Keratinocyte (primary cell): ENCODE measurements around the gene CFAP58. TPM values are rescaled to one million over a fixed set of nuclear protein-coding genes. Genes with fewer than 3 reads are reported as not detected.

Experiments used
- DNase-seq: peaks from one replicate; pipeline ENCODE4 v3.0.0-alpha.2; 2011; ENCODE audit warnings: low read depth, missing footprints, low spot score
- FAIRE-seq: peaks from 2 replicates; lab custom pipeline; 2011; peaks lifted over from hg19 to GRCh38; lab: Jason Lieb, UNC
- H2AFZ ChIP-seq: 2 replicates; pipeline ENCODE4 v1.6.0; 2012; ENCODE audit warnings: low read length, control low read depth, inconsistent platforms; ENCODE audit not compliant: control insufficient read depth
- H3K27ac ChIP-seq: 2 replicates; pipeline ENCODE4 v1.5.1; 2011; ENCODE audit warnings: low read length; ENCODE audit not compliant: control insufficient read depth, insufficient read depth
- H3K27me3 ChIP-seq: 3 replicates; pipeline ENCODE4 v1.6.0; 2011; ENCODE audit warnings: low read length; ENCODE audit not compliant: control insufficient read depth, insufficient read depth; ENCODE audit errors: extremely low read depth
- H3K36me3 ChIP-seq, 2 experiments: 2 replicates in 1 of 2; 3 replicates in 1 of 2; pipeline ENCODE4 v1.5.1; 2011; ENCODE audit warnings: low read length in 2 of 2, mild to moderate bottlenecking in 1 of 2; ENCODE audit not compliant: control insufficient read depth in 2 of 2, insufficient read depth in 2 of 2; ENCODE audit errors: extremely low read depth in 1 of 2
- H3K4me1 ChIP-seq: 3 replicates; pipeline ENCODE4 v1.5.1; 2011; ENCODE audit warnings: low read length; ENCODE audit not compliant: control insufficient read depth, insufficient read depth; ENCODE audit errors: extremely low read depth
- H3K4me2 ChIP-seq: 3 replicates; pipeline ENCODE4 v1.6.0; 2011; ENCODE audit warnings: low read depth, low read length; ENCODE audit not compliant: control insufficient read depth, insufficient read depth; ENCODE audit errors: extremely low read depth
- H3K4me3 ChIP-seq, 3 experiments: fragments of 200-600 bp in 1 of 3; sonication (generic) in 1 of 3; 2 replicates in 2 of 3; 3 replicates in 1 of 3; pipeline ENCODE4 v1.5.1; 2011 to 2016; ENCODE audit warnings: low read length in 3 of 3, mild to moderate bottlenecking in 3 of 3, control low read depth in 2 of 3, inconsistent platforms in 1 of 3, low read depth in 1 of 3, mixed read lengths in 1 of 3, mixed run types in 1 of 3, moderate library complexity in 1 of 3; ENCODE audit not compliant: control insufficient read depth in 2 of 3, insufficient read depth in 2 of 3; ENCODE audit errors: extremely low read depth in 1 of 3
- H3K79me2 ChIP-seq: 2 replicates; pipeline ENCODE4 v1.6.0; 2012; ENCODE audit warnings: low read length; ENCODE audit not compliant: control insufficient read depth, insufficient read depth
- H3K9ac ChIP-seq: 3 replicates; pipeline ENCODE4 v1.6.0; 2011; ENCODE audit warnings: low read length; ENCODE audit not compliant: control insufficient read depth, insufficient read depth; ENCODE audit errors: extremely low read depth
- H3K9me1 ChIP-seq: 3 replicates; pipeline ENCODE4 v1.6.0; 2011; ENCODE audit warnings: low read length; ENCODE audit not compliant: control insufficient read depth, insufficient read depth; ENCODE audit errors: extremely low read depth
- H3K9me3 ChIP-seq: 2 replicates; pipeline ENCODE4 v1.5.1; 2012; ENCODE audit warnings: low read depth, low read length; ENCODE audit not compliant: control insufficient read depth
- H4K20me1 ChIP-seq: 3 replicates; pipeline ENCODE4 v1.6.0; 2011; ENCODE audit warnings: low read length; ENCODE audit not compliant: control insufficient read depth, insufficient read depth; ENCODE audit errors: extremely low read depth
- EZH2 ChIP-seq: IDR thresholded peaks from one replicate; pipeline ENCODE4 v1.6.1; 2012; ENCODE audit warnings: inconsistent platforms, mild to moderate bottlenecking, low read length, moderate library complexity
- dilution Hi-C: fragments of 300-500 bp; cut with MboI; formaldehyde crosslinking; loops from one replicate; pipeline ENCODE4 v1.7.0; 2020; ENCODE audit warnings: low sequenced_read_pairs; ENCODE audit not compliant: extremely low pct_ligation_motif_present
- polyA plus RNA-seq, 5 experiments: library from polyadenylated mRNA; depleted of rRNA in 3 of 5; stranded (reverse) in 3 of 5; stranded (forward) in 1 of 5; unstranded in 1 of 5; fragments of >200 nt; gene quantifications; 1 replicate in 1 of 5; 2 replicates in 3 of 5; 3 replicates in 1 of 5; pipeline versions ENCODE4 v1.2.1 to v1.2.3, GENCODE V29; 2011 to 2012; ENCODE audit warnings: missing spikeins in 2 of 5, low read depth in 1 of 5, low replicate concordance in 1 of 5
- TF ChIP-seq, protein P1 (sequence below), 3 experiments: IDR thresholded peaks in 1 of 3; conservative IDR thresholded peaks in 1 of 3; optimal IDR thresholded peaks in 1 of 3; 2 replicates in 2 of 3; 3 replicates in 1 of 3; pipeline versions ENCODE3 to v1.5.1; 2011; ENCODE audit warnings: low read length in 3 of 3, mild to moderate bottlenecking in 3 of 3, moderate library complexity in 2 of 3, control low read depth in 1 of 3, inconsistent platforms in 1 of 3; ENCODE audit not compliant: insufficient read depth in 2 of 3; ENCODE audit errors: extremely low read depth in 1 of 3

CFAP58 gene
- polyA plus RNA-seq, 1 donor (not counting 4 experiments of a cell fraction or from before 2014, with no cell fraction given): 2.3 TPM

GRCh38 chr10:104316321-104317099 is 37.1 kb upstream of the CFAP58 start:
- H2AFZ ChIP-seq: no peak overlapping the region
- FAIRE-seq (no peak), DNase-seq (no peak)
- no peaks in the 10 kb centered on the region for H3K27me3 ChIP-seq
- peaks cover 48% of the 10 kb centered on the region for H3K4me1 ChIP-seq
- H3K9me3 ChIP-seq: no peaks in the 10 kb centered on the region
- H3K79me2 ChIP-seq: peaks cover 85% of the 10 kb centered on the region
- no peak overlapping the region for H3K4me2 ChIP-seq
- H3K27ac ChIP-seq: no peak overlapping the region
- dilution Hi-C loops: no loop called here
- H3K9me1 ChIP-seq: peaks cover 3% of the 10 kb centered on the region
- no peak overlapping the region for H3K4me3 ChIP-seq
- no peak overlapping the region for H3K9ac ChIP-seq
- H3K36me3 ChIP-seq: peaks cover 21 to 25% of the 10 kb centered on the region in 2 experiments
- TF ChIP-seq, protein P1, sequence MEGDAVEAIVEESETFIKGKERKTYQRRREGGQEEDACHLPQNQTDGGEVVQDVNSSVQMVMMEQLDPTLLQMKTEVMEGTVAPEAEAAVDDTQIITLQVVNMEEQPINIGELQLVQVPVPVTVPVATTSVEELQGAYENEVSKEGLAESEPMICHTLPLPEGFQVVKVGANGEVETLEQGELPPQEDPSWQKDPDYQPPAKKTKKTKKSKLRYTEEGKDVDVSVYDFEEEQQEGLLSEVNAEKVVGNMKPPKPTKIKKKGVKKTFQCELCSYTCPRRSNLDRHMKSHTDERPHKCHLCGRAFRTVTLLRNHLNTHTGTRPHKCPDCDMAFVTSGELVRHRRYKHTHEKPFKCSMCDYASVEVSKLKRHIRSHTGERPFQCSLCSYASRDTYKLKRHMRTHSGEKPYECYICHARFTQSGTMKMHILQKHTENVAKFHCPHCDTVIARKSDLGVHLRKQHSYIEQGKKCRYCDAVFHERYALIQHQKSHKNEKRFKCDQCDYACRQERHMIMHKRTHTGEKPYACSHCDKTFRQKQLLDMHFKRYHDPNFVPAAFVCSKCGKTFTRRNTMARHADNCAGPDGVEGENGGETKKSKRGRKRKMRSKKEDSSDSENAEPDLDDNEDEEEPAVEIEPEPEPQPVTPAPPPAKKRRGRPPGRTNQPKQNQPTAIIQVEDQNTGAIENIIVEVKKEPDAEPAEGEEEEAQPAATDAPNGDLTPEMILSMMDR (optimal IDR thresholded peaks at IDR 0.05 in 1 of 3, IDR thresholded peaks at IDR 0.05 in 1 of 3, conservative IDR thresholded peaks at IDR 0.05 in 1 of 3; ENCODE audit: extremely low read depth in 1 of 3, insufficient read depth in 2 of 3, low read length in 3 of 3): no peak
- no peak for TF ChIP-seq EZH2
- peaks cover 11% of the 10 kb centered on the region for H4K20me1 ChIP-seq

DNA sequence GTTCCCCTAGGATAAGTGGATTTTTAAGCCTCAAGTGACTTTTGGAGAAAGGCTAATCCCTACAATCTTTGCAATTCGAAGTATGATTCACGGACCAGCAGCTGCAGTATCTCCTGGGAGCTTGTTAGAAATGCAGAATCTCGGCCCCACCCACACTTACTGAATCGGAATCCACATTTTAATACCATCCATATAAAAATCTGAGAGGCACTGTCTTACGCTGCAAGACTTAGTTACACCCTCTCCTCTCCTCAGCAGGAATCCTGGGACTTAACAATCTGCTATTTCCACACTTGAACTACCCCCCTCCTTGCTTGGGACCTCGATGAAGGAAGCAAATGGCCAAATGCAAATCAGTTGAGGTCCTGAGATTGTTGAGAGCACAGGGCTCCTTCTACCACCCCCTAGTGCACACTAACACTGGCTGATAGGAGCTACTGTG is 36.3 kb upstream of the CFAP58 start:
- TF ChIP-seq, protein P1 (optimal IDR thresholded peaks at IDR 0.05 in 1 of 3, IDR thresholded peaks at IDR 0.05 in 1 of 3, conservative IDR thresholded peaks at IDR 0.05 in 1 of 3; ENCODE audit: extremely low read depth in 1 of 3, insufficient read depth in 2 of 3, low read length in 3 of 3): peak in 1 of 3 experiments; percentile 29
- TF ChIP-seq EZH2: no peak
- no peak overlapping the region for H3K4me3 ChIP-seq
- H3K27me3 ChIP-seq: no peaks in the 10 kb centered on the region
- no peak for DNase-seq
- H3K4me2 ChIP-seq: no peak overlapping the region
- no peak overlapping the region for H3K9ac ChIP-seq
- H3K36me3 ChIP-seq: peaks cover 19 to 25% of the 10 kb centered on the region in 2 experiments
- peaks cover 6% of the 10 kb centered on the region for H4K20me1 ChIP-seq
- dilution Hi-C loops: no loop called here
- no peak for FAIRE-seq
- peaks cover 89% of the 10 kb centered on the region for H3K79me2 ChIP-seq
- H2AFZ ChIP-seq: no peak overlapping the region
- peaks cover 56% of the 10 kb centered on the region for H3K4me1 ChIP-seq
- H3K9me1 ChIP-seq: peaks cover 3% of the 10 kb centered on the region
- no peaks in the 10 kb centered on the region for H3K9me3 ChIP-seq
- H3K27ac ChIP-seq: no peak overlapping the region
